HG03571 (cell line): Measurements from ENCODE around the gene TES.
"Not testable (repeated sequence)": the region's sequence is repeated elsewhere in the genome, so short reads cannot be mapped to it uniquely, and the experiment has no call there.

Experiments used
- ATAC-seq: cut with Tn5 transposase; IDR thresholded peaks from one replicate; pipeline ENCODE4 v1.9.1; 2021; ENCODE audit not compliant: unreplicated experiment

The TES gene

GRCh38 chr7:116283595-116284204 is 73.4 kb downstream of the TES start:
- ATAC-seq: no peak

DNA sequence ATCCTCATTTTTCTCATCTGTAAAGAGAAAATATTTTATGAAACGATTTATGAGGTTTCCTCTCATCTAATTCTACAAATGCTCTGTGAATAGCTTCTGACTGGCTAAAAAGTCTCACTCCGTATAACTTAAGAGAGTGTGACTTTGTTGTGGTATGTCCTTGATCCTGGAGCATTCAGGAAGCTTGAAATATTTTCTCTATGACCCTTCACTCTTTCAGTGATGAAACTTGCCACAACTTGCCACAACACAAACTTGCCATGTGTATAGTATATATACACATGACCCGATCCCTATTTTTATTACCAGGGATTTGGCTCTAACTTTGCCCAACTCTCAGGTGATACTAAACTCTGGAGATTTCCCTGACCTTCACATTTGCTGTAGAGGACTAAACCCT is 74.1 kb downstream of the TES start:
- ATAC-seq: no peak

DNA sequence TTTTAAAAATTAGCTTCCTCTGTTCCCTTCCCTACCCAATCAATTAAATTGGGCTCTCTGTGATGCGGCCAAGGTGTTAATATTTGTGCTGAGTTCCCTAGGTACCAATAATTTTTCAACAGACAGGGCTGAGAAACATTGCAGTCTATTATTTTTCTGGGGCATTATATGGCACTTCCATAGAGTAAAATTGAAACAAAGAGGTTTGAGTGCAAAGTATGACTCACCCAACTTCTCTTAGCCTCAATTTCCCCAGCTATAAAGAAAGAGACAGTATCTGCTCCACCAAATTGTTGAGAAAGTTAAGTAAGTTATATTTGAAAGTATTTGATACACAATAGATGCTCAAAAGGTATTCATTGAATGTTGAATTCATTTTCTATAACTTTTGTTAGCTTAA is 74.9 kb downstream of the TES start:
- ATAC-seq: no peak

- no peak for ATAC-seq
Observed at GRCh38 chr7:116290740-116291139, 80.4 kb downstream of the TES start.

- no peak for ATAC-seq
Observed at GRCh38 chr7:116291937-116292336, 81.6 kb downstream of the TES start.

- no peak for ATAC-seq
Observed at GRCh38 chr7:116292381-116292780, 82.0 kb downstream of the TES start.

- ATAC-seq: no peak
Observed at GRCh38 chr7:116293139-116293538, 82.8 kb downstream of the TES start.

- no peak for ATAC-seq
Observed at GRCh38 chr7:116293633-116294032, 83.3 kb downstream of the TES start.

- ATAC-seq: not testable (repeated sequence)
Observed at GRCh38 chr7:116295903-116296302, 85.6 kb downstream of the TES start.

DNA sequence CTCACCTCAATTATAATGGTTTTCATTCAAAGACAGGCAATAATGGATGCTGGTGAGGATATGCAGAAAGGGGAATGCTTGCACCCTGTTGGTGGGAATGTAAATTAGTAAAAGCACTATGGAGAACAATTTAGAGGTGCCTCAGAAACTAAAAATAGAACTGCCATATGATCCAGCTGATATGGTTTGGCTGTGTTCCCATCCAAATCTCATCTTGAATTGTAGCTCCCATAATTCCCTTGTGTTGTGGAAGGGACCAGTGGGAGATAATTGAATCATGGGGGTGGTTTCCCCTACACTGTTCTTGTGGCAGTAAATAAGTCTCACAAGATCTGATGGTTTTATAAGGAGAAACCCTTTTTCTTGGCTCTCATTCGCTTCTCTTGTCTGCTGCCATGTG is 87.7 kb downstream of the TES start:
- no peak for ATAC-seq

- no peak for ATAC-seq
Observed at GRCh38 chr7:116298576-116298975, 88.2 kb downstream of the TES start.

- ATAC-seq: no peak
Observed at GRCh38 chr7:116305485-116306408, 95.4 kb downstream of the TES start.

GRCh38 chr7:116306409-116307048 is 96.2 kb downstream of the TES start:
- ATAC-seq: no peak

GRCh38 chr7:116307253-116307652 is 96.9 kb downstream of the TES start:
- no peak for ATAC-seq
